Mononuclear cell (primary cell): ENCODE results near the gene TGFBR2. TPM values are rescaled to one million over a fixed set of nuclear protein-coding genes. Genes with fewer than 3 reads are reported as not detected.

Experiments
- H3K27me3 ChIP-seq: 2 replicates; pipeline ENCODE4 v1.6.0; 2011; ENCODE audit warnings: low read length, control low read depth; ENCODE audit not compliant: insufficient read depth
- H3K4me1 ChIP-seq: 2 replicates; pipeline ENCODE4 v1.5.1; 2011; ENCODE audit warnings: mild to moderate bottlenecking, low read length, control low read depth; ENCODE audit not compliant: insufficient read depth
- H3K4me3 ChIP-seq: 2 replicates; pipeline ENCODE4 v1.5.1; 2011; ENCODE audit warnings: mild to moderate bottlenecking, low read length, moderate library complexity
- H3K9me3 ChIP-seq: 2 replicates; pipeline ENCODE4 v1.5.1; 2011; ENCODE audit warnings: low read depth, mild to moderate bottlenecking, control low read depth, low read length
- total RNA-seq: library from RNA; depleted of rRNA; stranded (reverse); fragments of >200 nt; gene quantifications from one replicate; pipeline ENCODE4 v1.2.3, GENCODE V29; 2012

TGFBR2 gene
- total RNA-seq, 1 donor = 209 TPM

DNA sequence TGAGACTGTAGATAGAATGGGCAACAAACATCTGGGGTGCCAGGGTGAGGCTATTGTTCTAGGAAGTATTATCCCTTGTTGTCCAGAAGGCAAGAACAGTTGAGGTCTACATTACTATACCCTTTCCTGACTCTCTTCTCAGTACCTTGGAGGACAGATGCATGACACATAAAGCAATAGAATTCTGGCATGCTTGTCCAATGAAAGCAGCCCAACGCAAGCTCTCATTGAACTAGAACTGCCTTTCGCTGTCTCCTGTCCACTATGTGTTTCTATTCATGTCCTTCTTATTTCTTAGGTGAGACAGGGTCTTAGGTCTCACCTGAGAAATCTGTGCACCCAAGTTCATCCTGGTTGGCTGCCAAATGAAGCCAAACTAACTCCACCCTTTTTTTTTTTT lies 68.6 kb downstream of the TGFBR2 start:
- Histone ChIP-seq H3K4me3 (no peak overlapping the region), H3K9me3 (no peaks in the 10 kb centered on the region), H3K4me1 (peaks cover 41% of the 10 kb centered on the region), H3K27me3 (no peaks in the 10 kb centered on the region)

DNA sequence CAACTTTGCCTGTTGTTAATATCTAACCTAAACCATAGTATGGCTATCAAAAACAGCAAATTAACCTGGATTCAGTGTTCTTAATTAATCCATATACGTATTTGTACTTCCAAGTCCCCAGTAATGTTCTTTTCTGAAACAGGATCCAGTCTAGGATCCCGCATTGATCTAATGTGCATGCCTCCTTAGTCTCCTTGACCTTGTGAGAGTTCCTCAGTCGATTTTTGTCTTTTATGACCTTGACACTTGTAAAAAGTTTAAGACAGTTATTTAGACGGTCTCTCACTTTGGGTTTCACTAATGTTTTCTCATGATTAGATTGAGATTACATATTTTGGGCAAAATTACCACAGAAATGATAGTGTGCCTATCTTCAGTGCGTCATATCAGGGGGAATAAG lies 69.4 kb downstream of the TGFBR2 start:
- no peaks in the 10 kb centered on the region for H3K9me3 ChIP-seq
- H3K4me3 ChIP-seq = no peak overlapping the region
- peaks cover 39% of the 10 kb centered on the region for H3K4me1 ChIP-seq
- no peaks in the 10 kb centered on the region for H3K27me3 ChIP-seq

DNA sequence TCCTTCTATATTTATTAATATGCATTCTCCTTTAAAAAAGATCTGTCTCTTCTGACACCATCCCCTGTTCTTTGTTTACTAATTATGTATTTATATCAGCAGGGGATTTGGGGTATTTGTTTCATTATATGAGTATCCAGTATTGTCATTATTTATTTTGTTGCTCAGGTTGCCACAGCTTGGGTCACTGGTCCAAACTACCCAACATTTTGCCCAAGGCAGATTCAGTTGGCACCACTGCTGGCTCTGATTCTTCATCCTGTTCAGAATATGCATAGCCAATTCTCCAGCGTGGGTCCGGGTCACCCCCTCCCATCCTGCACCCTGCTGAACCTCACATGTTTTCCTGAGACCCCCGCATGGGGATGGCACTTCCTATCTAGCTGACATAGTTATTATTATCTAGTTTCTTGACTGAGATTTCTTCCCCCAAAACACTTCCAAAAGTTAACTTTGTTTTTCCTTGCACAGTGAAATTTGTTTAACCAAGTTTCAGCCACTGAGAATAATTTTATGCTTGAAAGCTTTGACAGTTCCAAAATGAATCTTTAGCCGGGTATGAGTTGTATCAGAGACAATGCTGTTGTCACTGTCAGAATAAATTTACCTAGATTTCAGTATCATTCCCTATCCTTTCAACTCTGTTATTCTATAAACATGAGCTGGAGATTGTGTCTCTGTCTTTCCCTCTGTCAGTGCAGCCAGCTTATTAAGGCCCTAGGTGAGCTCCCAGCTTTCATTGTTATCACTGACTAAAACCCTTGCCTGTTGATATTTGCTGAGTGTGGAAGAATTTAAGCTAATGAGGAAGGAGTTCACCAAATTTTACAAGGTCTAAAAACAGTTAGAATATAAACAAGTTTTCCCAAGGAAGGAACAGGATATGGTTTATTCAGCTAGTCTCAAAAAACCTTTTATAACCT lies 70.3 kb downstream of the TGFBR2 start:
- H3K4me1 ChIP-seq = peaks cover 48% of the 10 kb centered on the region

DNA sequence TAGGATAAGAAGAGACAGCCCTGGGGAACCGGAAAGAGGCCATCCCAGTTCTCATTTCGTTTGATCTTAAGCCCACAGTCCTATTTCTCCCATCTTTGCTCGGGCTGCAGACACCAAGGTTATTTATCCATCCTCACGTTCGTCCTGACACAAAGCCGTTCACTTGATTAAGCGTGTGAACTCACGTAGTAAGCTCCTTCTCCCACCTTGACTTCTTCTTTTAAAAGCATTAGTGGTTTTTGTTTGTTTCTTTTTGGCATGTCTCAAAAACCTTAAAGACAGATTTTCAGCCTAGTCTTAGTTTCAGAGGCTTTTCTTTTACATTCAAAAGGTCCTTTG lies 70.9 kb downstream of the TGFBR2 start:
- no peaks in the 10 kb centered on the region for H3K27me3 ChIP-seq
- peaks cover 51% of the 10 kb centered on the region for H3K4me1 ChIP-seq
- no peak overlapping the region for H3K4me3 ChIP-seq
- no peaks in the 10 kb centered on the region for H3K9me3 ChIP-seq

More for the DNA sequence above, 70.3 kb downstream of the TGFBR2 start:
- H3K27me3 ChIP-seq = no peaks in the 10 kb centered on the region
- H3K9me3 ChIP-seq = no peaks in the 10 kb centered on the region
- H3K4me3 ChIP-seq = no peak overlapping the region

DNA sequence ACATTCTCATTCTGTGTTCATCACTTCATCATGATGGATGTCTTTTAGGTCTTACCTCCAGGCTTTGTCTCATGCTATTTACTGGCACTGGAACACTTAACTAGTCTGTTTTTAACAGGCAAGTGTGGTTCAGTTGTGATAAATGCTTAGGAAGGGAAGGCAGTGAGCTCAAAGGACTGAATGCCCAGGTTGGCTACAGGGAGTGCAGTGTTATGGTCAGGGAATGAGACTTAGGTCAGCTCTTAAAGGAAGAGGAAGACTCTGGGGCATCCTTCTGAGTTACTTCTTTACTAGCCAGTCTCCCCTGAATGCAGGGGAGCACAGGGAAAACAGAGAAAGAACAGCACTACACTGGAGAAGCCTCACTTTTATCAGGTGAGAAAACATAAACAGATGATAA lies 72.6 kb downstream of the TGFBR2 start:
- Histone ChIP-seq H3K4me1 (peaks cover 52% of the 10 kb centered on the region), H3K27me3 (no peaks in the 10 kb centered on the region), H3K4me3 (no peak overlapping the region)

DNA sequence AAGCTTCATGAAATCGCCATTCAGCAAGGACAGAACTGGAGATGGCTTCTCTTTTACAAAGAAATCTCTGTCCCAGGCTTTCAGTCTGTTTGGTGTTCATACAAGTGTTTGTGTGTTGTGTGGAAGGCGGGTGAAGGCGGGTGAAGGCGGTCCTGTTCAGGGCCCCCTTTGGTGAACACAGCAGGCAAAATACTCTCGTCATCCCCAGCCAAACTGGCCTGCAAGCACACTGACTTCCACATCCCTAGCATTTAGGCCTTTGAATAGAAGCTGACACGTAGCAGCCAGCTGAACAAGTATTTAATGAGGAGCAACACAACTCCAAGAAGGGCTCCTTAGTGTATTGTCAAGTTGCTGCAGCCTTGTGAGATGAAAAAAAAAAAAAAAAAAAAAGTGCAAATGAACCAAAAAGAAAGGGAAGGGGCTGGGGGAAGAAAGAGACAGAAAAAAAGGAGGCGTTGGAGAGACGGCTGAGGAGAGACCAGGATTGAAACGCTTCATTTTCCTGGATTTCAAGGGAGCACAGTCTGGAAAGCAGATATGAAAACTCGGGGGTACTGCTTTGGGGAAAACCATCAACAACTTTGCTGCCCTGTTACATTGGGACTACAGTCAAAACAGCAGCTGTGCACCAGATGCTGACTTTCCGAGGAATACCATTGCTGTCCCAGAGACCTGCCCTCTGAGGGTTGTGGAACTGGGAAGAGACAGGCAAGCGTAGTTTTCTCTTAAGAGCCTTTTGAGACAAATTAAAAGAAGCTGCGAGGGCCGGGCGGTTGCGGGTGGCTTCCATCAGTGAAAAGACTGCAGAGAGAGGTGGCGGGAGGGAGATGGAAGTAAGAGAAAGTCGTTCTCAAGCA lies 74.6 kb downstream of the TGFBR2 start:
- Histone ChIP-seq H3K27me3 (no peaks in the 10 kb centered on the region), H3K4me1 (peaks cover 48% of the 10 kb centered on the region), H3K9me3 (no peaks in the 10 kb centered on the region), H3K4me3 (no peak overlapping the region)

More for the DNA sequence above, 72.6 kb downstream of the TGFBR2 start:
- H3K9me3 ChIP-seq = no peaks in the 10 kb centered on the region

DNA sequence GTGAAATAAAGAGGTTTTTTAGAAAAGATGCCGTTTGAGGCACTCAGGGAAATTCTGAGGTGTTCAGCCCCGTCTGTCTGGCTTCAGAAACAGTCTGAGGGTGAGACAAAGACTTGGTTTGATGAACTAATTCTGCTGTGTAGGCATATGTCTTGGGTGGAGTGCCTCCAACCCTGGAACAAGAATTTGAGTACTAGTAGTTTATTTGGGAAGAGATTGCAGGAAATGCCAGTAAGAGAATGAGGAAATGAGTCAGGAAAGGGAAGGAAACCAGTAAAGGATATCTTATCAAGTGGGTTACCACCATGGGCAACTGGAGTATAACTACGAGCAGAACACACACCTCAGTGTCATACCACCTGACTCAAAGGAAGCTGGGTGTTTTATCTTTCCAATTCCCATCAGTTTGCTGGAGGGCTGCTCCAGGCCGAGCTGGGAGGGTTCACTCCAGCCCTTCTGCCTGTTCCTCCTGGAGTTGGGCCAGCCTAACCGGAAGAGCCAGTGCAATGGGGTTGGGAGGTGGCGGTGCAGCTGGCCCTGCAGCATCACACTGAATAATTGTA lies 75.3 kb downstream of the TGFBR2 start:
- Histone ChIP-seq H3K9me3 (no peaks in the 10 kb centered on the region), H3K4me1 (peaks cover 48% of the 10 kb centered on the region), H3K4me3 (no peak overlapping the region), H3K27me3 (no peaks in the 10 kb centered on the region)

DNA sequence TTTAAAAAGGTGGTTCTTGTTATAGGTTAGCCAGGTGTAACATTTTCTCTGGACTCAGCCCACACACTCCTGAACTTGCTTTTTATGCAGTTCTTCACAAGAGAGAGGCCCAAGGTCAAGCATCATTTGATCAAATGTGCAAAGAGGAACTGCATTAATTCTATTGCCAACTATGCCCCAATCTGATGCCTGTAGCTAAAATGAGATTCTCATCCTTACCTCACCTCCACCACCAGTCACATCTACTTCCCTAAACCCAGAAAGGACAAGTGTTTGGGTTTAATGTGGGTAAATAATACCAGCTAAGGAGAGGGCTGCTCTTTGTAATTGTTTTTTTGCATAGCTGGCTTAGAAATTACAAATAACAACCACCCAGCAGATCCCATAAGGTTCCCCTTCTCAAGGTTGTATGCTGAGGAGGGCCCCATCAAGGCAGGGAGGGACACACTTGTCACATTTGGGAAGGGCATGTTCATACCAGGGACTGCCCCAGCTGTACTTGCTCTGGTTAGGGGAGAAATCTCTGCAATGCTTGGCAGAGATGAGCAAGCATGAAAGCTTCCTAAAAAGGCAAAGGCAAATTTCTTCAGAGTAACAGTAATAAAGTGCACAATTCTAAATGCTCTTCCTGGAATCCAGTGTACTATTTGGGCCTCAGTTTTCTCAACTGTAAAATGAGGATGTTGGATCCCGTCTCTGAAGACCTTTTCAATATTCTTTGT lies 76.2 kb downstream of the TGFBR2 start:
- Histone ChIP-seq H3K9me3 (no peaks in the 10 kb centered on the region), H3K4me3 (no peak overlapping the region), H3K4me1 (peaks cover 48% of the 10 kb centered on the region), H3K27me3 (no peaks in the 10 kb centered on the region)

DNA sequence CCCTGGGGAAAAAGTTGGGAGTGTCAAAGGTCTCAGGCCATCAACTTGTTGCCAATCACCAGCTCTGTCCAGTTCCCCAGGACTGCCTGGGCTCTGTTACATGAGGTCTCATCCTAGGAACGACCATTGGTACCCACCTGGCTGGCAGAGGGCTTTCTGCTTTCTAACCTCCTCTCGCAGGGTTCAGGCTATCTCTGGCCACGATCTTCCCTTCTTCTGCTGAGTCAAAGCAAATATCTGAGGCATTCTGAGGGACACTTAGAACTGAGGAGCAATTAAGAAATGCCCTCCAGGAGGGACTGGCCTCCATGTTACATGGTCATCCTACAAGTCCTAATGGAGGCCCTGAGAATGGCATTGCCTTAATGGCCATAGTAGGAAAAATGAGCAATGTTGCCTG lies 77.4 kb downstream of the TGFBR2 start:
- H3K27me3 ChIP-seq = no peaks in the 10 kb centered on the region
- H3K4me3 ChIP-seq = no peak overlapping the region
- H3K9me3 ChIP-seq = no peaks in the 10 kb centered on the region
- H3K4me1 ChIP-seq = peaks cover 56% of the 10 kb centered on the region

DNA sequence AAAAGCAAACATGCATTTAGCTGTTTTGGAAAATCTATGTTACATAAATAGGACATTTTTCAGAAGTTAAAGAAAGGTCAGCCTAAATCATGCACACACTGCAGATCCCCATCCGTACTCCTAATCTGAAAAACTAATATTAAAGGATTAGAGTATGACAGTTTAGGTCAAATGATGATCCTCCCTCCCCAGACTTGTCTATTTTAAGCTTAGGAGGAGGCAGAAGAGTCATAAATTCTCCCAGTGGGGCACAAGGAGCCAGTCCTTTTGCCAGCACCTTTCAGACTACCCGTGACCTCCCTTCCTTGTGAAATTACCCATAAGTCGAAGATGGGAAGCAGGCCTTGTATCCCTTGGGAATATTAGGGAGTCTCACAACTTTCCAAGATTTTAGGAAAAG lies 78.0 kb downstream of the TGFBR2 start:
- Histone ChIP-seq H3K4me1 (peaks cover 56% of the 10 kb centered on the region), H3K4me3 (no peak overlapping the region), H3K27me3 (no peaks in the 10 kb centered on the region), H3K9me3 (no peaks in the 10 kb centered on the region)

DNA sequence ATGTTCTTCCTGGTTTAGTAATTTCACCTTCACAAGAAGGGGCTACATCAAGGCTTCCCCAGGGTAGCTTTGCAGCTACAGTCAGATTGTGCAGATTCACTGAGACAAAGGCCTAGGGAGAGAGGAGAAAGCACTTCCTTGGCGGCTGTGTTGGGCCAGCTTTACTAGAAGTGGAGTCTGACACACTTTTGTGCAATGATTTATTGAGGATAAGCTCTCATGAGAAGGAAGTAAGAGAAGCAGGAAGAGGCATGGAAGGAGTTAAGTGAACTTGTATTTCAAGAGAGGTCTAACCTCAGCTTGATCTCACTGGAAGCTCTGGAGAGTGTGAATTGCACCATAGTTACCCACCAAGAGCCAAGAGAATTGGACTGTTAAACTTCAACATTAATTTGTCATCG lies 78.9 kb downstream of the TGFBR2 start:
- Histone ChIP-seq H3K27me3 (no peaks in the 10 kb centered on the region), H3K4me3 (no peak overlapping the region), H3K4me1 (peaks cover 59% of the 10 kb centered on the region)

DNA sequence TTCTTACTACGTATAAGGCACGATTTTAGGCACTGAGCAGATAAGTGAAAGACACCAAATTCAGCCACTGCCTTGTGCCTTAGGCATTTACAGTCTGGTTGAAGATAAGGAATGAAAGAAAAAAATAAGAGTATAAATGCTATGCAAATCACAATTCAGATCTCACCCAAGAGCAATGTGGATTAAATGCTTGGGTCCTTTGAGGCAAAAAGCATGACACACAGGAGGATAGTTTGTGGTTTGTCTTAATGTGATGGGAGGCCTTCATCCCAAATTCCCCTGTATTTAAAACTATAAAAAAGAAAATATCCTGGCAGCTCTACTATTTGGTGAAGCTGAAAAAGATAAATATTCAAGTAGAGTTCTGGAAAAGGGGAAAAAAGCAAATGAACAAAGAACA lies 79.8 kb downstream of the TGFBR2 start:
- H3K27me3 ChIP-seq = no peaks in the 10 kb centered on the region
- peaks cover 58% of the 10 kb centered on the region for H3K4me1 ChIP-seq
- no peak overlapping the region for H3K4me3 ChIP-seq
- H3K9me3 ChIP-seq = no peaks in the 10 kb centered on the region

More for the DNA sequence above, 78.9 kb downstream of the TGFBR2 start:
- no peaks in the 10 kb centered on the region for H3K9me3 ChIP-seq

DNA sequence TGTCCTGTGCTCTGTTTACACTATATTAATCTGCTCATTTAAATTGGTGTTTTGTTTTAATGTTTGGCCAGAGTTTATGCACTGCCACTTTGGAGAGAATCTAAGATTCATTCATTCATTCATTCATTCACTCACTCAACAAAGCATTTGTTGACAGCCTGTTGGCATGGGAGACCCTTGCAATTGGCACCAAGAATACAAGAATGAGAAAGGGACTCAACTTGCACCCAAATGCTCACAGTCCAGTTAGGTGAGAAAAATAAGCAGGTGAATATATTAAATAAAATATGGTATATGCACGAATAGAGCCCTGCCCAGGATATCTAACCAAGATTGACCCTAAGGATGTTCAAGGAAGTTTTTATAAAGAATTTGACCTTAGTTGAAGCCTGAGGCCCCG lies 80.4 kb downstream of the TGFBR2 start:
- H3K9me3 ChIP-seq = no peaks in the 10 kb centered on the region
- H3K4me1 ChIP-seq = peaks cover 56% of the 10 kb centered on the region
- H3K4me3 ChIP-seq = no peak overlapping the region
- no peaks in the 10 kb centered on the region for H3K27me3 ChIP-seq

DNA sequence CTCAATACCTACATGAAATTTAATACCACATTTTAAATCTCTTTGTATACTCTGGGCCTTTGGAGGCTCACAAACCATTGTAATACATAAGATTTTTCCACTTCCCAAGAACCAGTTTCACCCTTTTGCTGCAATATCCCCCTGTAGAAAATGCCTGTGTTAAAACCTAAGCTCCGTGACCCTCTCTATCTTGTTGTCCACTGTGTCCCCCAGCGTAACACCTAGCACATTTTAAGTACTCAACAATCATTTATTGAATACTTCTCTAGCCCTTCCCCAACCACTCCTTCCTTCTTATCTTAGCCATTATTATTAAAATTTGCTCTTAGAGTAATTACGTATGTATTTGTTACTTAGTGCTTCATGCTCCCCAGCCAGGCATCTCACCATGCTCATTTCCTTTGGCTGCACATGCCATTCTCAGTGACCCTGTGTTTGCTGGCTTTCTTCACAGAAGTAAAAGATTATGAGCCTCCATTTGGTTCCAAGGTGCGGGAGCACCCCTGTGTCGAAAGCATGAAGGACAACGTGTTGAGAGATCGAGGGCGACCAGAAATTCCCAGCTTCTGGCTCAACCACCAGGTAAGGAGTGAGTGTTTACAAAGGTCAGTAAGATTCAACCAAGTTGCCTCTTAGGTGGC lies 81.6 kb downstream of the TGFBR2 start:
- H3K9me3 ChIP-seq = no peaks in the 10 kb centered on the region
- peaks cover 48% of the 10 kb centered on the region for H3K4me1 ChIP-seq
- no peak overlapping the region for H3K4me3 ChIP-seq
- H3K27me3 ChIP-seq = no peaks in the 10 kb centered on the region
